PC-9 (cell line): ENCODE results near the gene SLC8A1. TPM values are rescaled to one million over a fixed set of nuclear protein-coding genes. Genes with fewer than 3 reads are reported as not detected.

Experiments used
- BruUV-seq: library from RNA; stranded (reverse); fragments of 400-500 nt; replicated peaks from 2 replicates; lab custom pipeline; 2021; lab: Mats Ljungman, UMichigan
- CTCF ChIA-PET: fragments of 300-600 bp; sonication (Branson Sonifier 250); formaldehyde crosslinking; loops from one replicate; lab custom pipeline; 2022; ENCODE audit warnings: antibody characterized with exemption; lab: Charles Lee
- POLR2A ChIA-PET: fragments of 300-600 bp; sonication (Branson Sonifier 250); formaldehyde crosslinking; loops from one replicate; lab custom pipeline; 2022; ENCODE audit warnings: antibody characterized with exemption; ENCODE audit not compliant: unreplicated experiment; lab: Charles Lee
- DNase-seq, 2 experiments: peaks; one replicate each; pipeline versions ENCODE4 v3.0.0 to v3.0.0-alpha.2; 2015 to 2022; ENCODE audit warnings: mixed read lengths in 1 of 2
- H2AFZ ChIP-seq: fragments of 200-600 bp; sonication (generic); 2 replicates; pipeline ENCODE4 v1.8.1; 2017; ENCODE audit warnings: antibody characterized with exemption
- H3F3A ChIP-seq: fragments of 200-600 bp; sonication (generic); 2 replicates; pipeline ENCODE4 v1.8.1; 2017; ENCODE audit warnings: antibody characterized with exemption, mild to moderate bottlenecking, low read depth; ENCODE audit not compliant: insufficient read depth
- H3K27ac ChIP-seq: fragments of 200-600 bp; sonication (generic); 2 replicates; pipeline ENCODE4 v1.6.1; 2016; ENCODE audit warnings: mixed run types
- H3K27me3 ChIP-seq: fragments of 200-600 bp; sonication (generic); 2 replicates; pipeline ENCODE4 v1.6.1; 2016; ENCODE audit warnings: low read depth, mixed run types; ENCODE audit not compliant: insufficient read depth
- H3K36me3 ChIP-seq: fragments of 200-600 bp; sonication (generic); 2 replicates; pipeline ENCODE4 v1.6.1; 2016; ENCODE audit warnings: low read depth, mixed run types
- H3K4me1 ChIP-seq: fragments of 200-600 bp; sonication (generic); replicated peaks from 2 replicates; pipeline ENCODE4 v1.6.1; 2016; ENCODE audit warnings: mixed run types; ENCODE audit not compliant: insufficient read depth
- H3K4me2 ChIP-seq: fragments of 200-600 bp; sonication (generic); 2 replicates; pipeline ENCODE4 v1.6.1; 2017; ENCODE audit warnings: mixed run types
- H3K4me3 ChIP-seq: fragments of 200-600 bp; sonication (generic); 2 replicates; pipeline ENCODE4 v1.6.1; 2016; ENCODE audit warnings: mixed run types
- H3K79me2 ChIP-seq: fragments of 200-600 bp; sonication (generic); 2 replicates; pipeline ENCODE4 v1.6.1; 2017; ENCODE audit warnings: low read depth, mixed run types
- H3K9me2 ChIP-seq: fragments of 200-600 bp; sonication (generic); 2 replicates; pipeline ENCODE4 v1.8.1; 2017; ENCODE audit warnings: mild to moderate bottlenecking; ENCODE audit not compliant: insufficient read depth
- H3K9me3 ChIP-seq: fragments of 200-600 bp; sonication (generic); 2 replicates; pipeline ENCODE4 v1.8.1; 2016; ENCODE audit warnings: low read depth; ENCODE audit not compliant: insufficient read depth
- H4K20me1 ChIP-seq: fragments of 200-600 bp; sonication (generic); 2 replicates; pipeline ENCODE4 v1.8.1; 2017; ENCODE audit not compliant: insufficient read depth
- CTCF ChIP-seq: fragments of 200-600 bp; sonication (generic); conservative IDR thresholded peaks from 2 replicates; pipeline ENCODE4 v1.6.1; 2017; ENCODE audit warnings: mixed run types, antibody characterized with exemption, mild to moderate bottlenecking, moderate library complexity
- EZH2 ChIP-seq: fragments of 200-600 bp; sonication (generic); IDR thresholded peaks from 2 replicates; pipeline ENCODE4 v1.8.0; 2017; ENCODE audit warnings: antibody characterized with exemption, low read depth
- intact Hi-C: fragments of 100-400 bp; cut with micrococcal nuclease; formaldehyde crosslinking; loops from one replicate; pipeline ENCODE4 v1.10.0; 2022; ENCODE audit not compliant: unreplicated experiment
- total RNA-seq: library from RNA; stranded (reverse); gene quantifications from 2 replicates; pipeline ENCODE4 v1.2.3, GENCODE V29; 2021

SLC8A1 gene
- total RNA-seq, 1 experiment from 2014 or later = 13.5 TPM

GRCh38 chr2:40396124-40396523, 55.8 kb downstream of the SLC8A1 start:
- CTCF ChIA-PET = interaction anchor here (0.7 kb wide), 1 partner anchor 139 kb away, joined by 10 read pairs; no protein-coding TSS in a partner anchor

GRCh38 chr2:40395169-40396073, 56.5 kb downstream of the SLC8A1 start:
- intact Hi-C loops = loop anchor here (1.0 to 2.0 kb wide), 3 partner anchors 8 to 159 kb away; no protein-coding TSS in a partner anchor
- peak; percentile 44 to 89 for DNase-seq
- POLR2A ChIA-PET = no interaction called here
- Histone ChIP-seq H3K4me1 (peaks cover 29% of the 10 kb centered on the region), H3K27ac (peak overlapping the region; percentile 77), H3F3A (peaks cover 14% of the 10 kb centered on the region; the same call in 1 of the 2 replicates), H3K4me3 (peak overlapping the region; percentile 35; the same call in 1 of the 2 replicates), H3K9me3 (no peaks in the 10 kb centered on the region), H3K36me3 (no peaks in the 10 kb centered on the region), H3K9me2 (no peaks in the 10 kb centered on the region), H2AFZ (peak overlapping the region; percentile 75; the same call in 1 of the 2 replicates), H4K20me1 (no peaks in the 10 kb centered on the region), H3K27me3 (no peaks in the 10 kb centered on the region), H3K4me2 (peak overlapping the region; percentile 72), H3K79me2 (no peaks in the 10 kb centered on the region)
- BruUV-seq = no TSS peak
- TF ChIP-seq CTCF = no peak
- TF ChIP-seq EZH2 = no peak
- CTCF ChIA-PET = no interaction called here

More at GRCh38 chr2:40396124-40396523, 55.8 kb downstream of the SLC8A1 start:
- Histone ChIP-seq H4K20me1 (no peaks in the 10 kb centered on the region), H3K9me2 (no peaks in the 10 kb centered on the region), H3K4me2 (no peak overlapping the region), H3K27ac (no peak overlapping the region), H3K4me1 (peaks cover 36% of the 10 kb centered on the region), H3K79me2 (no peaks in the 10 kb centered on the region), H3F3A (peaks cover 14% of the 10 kb centered on the region; the same call in 1 of the 2 replicates), H3K4me3 (no peak overlapping the region), H2AFZ (no peak overlapping the region), H3K27me3 (no peaks in the 10 kb centered on the region), H3K36me3 (no peaks in the 10 kb centered on the region), H3K9me3 (no peaks in the 10 kb centered on the region; the same call in 1 of the 2 replicates)
- no TSS peak for BruUV-seq
- intact Hi-C loops = no loop called here
- DNase-seq = no peak
- POLR2A ChIA-PET = no interaction called here
- TF ChIP-seq EZH2 (no peak), CTCF (no peak)

GRCh38 chr2:40394597-40394996, 57.3 kb downstream of the SLC8A1 start:
- Histone ChIP-seq H3K4me3 (peak overlapping the region; percentile 35; the same call in 1 of the 2 replicates), H2AFZ (peak overlapping the region; percentile 75; the same call in 1 of the 2 replicates), H3F3A (peaks cover 14% of the 10 kb centered on the region; the same call in 1 of the 2 replicates), H3K9me2 (no peaks in the 10 kb centered on the region), H3K27ac (peak overlapping the region; percentile 77), H3K27me3 (no peaks in the 10 kb centered on the region), H3K9me3 (peaks cover 3% of the 10 kb centered on the region; the same call in 1 of the 2 replicates), H3K36me3 (no peaks in the 10 kb centered on the region), H3K4me2 (peak overlapping the region; percentile 72), H3K79me2 (no peaks in the 10 kb centered on the region), H3K4me1 (peaks cover 29% of the 10 kb centered on the region), H4K20me1 (no peaks in the 10 kb centered on the region)
- TSS peak; percentile 65 for BruUV-seq
- intact Hi-C loops = loop anchor here (2.0 kb wide), 1 partner anchor 160 kb away; no protein-coding TSS in a partner anchor
- CTCF ChIA-PET = no interaction called here
- DNase-seq = no peak
- TF ChIP-seq EZH2 (no peak), CTCF (no peak)
- POLR2A ChIA-PET = interaction anchor here (0.6 kb wide), 1 partner anchor 9 kb away, joined by 3 read pairs; no protein-coding TSS in a partner anchor
